GM19099 (cell line): Measurements from ENCODE around the gene CCDC137.

Experiments used
- POLR2A ChIP-seq: IDR thresholded peaks from 3 replicates; pipeline ENCODE4 v1.6.1; 2011; ENCODE audit warnings: low read depth; ENCODE audit not compliant: insufficient read length; ENCODE audit errors: extremely low read depth

Gene CCDC137

DNA sequence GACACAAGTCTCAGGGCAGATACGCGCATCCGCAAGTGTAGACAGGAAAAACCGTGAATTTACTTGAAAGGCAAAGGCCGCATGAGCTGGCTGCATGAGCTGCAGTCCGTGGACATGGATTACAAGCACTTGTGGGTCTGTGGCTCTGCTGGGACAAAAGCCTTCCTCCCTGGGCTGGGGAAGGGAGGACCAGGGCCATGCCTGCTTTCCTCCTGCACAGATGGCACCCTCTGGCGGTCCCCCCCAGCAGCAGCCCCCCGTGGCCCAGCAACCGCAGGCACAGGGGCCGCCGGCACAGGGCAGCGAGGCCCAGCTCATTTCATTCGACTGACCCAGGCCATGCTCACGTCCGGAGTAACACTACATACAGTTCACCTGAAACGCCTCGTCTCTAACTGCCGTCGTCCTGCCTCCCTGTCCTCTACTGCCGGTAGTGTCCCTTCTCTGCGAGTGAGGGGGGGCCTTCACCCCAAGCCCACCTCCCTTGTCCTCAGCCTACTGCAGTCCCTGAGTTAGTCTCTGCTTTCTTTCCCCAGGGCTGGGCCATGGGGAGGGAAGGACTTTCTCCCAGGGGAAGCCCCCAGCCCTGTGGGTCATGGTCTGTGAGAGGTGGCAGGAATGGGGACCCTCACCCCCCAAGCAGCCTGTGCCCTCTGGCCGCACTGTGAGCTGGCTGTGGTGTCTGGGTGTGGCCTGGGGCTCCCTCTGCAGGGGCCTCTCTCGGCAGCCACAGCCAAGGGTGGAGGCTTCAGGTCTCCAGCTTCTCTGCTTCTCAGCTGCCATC is 34.9 kb downstream of the CCDC137 start:
- no peak for TF ChIP-seq POLR2A

DNA sequence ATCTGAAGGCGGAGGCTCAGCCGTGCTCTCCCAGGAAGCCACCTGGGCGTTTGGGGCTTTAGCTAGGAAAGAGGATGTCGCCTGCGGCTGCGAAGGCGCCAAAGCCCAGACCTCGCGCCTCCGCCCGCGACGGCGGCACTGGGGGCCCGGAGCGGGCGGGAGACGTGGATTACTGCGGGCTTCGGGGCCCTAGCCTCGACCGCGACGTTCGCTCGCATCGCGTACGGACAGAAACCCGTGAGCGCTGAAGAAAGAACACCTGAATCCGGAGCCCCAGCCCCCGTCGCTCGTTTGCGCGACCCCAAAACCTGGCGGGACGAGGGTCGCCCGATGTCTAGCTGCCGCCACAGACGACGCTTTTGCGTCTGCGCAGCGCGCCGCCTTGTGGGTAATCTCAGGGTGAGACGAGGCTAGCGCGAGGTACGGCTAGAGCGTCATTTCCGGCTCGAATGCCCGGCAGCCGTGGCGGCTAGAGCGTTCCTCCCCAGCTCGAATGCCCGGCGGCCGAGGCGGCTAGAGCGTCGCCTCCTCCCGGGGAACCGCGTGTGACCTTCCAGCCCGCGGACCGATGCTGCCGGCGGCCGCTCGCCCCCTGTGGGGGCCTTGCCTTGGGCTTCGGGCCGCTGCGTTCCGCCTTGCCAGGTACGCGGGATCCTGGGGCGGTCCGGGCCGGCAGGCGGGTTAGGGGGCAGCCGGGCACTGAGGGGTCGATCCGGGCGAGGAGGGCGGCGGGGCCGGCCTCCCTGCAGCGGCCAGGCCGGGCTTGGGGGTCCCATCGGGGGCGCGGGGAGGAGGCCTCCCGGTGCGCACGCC is 36.6 kb downstream of the CCDC137 start, which contains the start of gene MRPL12:
TSS of gene MRPL12 (plus strand) at position 434 of the 813 bp plus-strand sequence. CDS start at position 569, 135 bp downstream.
- peak; percentile 98 for TF ChIP-seq POLR2A

DNA sequence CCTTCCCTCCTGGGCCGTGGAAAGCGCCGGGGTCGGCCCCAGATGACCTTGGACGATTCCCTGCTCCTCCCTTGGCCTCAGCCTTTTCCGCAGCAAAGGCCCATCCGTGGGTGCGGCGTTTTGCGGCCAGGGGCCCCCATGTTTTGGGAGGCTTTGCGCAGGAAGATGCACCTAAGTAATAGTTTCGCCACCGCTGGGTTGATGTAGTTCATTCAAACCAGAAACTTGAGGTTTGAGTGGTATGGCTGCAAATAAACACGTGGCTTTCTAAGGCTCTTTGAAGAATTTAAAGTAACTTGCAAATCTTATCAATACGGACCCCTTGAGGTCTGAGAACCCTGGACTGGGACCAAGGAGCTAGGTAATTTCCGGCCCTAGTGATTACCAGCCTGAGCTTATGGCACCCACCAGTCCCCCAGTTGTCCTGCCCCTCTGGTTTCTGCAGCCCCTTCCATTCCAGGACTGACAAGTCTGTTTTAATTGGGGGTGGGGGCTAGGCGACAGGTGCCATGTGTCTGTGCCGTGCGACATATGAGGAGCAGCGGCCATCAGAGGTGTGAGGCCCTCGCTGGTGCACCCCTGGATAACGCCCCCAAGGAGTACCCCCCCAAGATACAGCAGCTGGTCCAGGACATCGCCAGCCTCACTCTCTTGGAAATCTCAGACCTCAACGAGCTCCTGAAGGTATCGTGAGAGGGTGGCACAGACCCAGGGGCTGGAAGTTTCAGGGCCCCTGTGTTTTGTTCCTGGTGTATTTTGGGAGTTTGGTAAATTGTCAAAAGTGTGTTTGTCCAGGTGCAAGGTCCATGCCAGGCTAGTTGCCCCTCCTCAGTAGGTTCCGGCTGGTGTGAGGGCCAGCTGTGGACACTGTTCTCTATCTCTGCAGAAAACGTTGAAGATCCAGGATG is 37.5 kb downstream of the CCDC137 start:
- no peak for TF ChIP-seq POLR2A

DNA sequence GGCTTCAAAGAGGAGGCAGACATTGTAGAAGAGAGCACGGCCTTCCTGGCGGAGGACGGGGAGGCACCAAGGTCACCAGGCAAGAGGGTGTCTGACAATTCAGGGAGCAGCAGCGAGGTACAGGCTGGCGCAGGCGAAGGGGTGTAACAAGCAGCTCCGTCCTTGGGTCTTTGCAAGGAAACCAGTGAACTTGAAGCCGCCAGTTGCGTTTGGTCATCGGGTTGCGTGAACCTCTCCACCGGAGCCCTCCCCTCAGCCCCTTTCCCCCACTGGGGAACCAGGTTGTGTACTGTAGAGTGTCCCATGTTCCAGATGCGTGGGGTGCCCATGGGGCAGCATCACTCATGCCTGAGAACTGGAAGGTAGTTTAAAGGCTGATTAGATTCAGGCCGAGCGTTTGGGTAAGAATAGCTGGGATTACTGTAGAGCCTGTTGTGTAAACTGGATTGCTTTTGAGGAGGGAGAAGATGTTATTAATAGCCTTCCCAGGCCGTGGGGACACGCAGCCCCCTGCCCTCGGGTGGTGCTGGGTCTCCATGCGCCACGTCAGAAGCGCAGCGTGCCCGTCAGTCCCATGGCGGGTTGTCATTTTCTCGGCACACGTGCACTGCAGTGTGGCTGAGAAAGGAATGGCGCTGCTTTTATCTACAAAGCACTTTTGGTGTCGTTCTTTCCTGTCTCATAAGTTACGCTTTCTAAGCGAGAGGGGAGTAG is 39.1 kb downstream of the CCDC137 start:
- TF ChIP-seq POLR2A = no peak

DNA sequence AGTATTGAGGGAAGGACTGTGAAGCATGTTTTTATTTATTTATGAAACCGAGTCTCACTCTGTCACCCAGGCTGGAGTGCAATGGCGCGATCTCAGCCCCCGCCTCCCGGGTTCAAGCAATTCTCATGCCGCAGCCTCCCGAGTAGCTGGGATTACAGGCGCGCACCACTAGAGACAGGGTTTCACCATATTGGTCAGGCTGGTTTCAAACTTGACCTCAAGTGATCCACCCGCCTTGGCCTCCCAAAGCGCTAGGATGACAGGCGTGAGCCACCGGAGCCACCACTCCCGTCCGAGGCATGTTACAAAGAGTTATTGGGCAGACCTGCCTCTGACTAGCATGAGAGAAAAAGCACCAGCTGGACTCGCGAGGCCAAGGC is 39.7 kb downstream of the CCDC137 start:
- TF ChIP-seq POLR2A = no peak

DNA sequence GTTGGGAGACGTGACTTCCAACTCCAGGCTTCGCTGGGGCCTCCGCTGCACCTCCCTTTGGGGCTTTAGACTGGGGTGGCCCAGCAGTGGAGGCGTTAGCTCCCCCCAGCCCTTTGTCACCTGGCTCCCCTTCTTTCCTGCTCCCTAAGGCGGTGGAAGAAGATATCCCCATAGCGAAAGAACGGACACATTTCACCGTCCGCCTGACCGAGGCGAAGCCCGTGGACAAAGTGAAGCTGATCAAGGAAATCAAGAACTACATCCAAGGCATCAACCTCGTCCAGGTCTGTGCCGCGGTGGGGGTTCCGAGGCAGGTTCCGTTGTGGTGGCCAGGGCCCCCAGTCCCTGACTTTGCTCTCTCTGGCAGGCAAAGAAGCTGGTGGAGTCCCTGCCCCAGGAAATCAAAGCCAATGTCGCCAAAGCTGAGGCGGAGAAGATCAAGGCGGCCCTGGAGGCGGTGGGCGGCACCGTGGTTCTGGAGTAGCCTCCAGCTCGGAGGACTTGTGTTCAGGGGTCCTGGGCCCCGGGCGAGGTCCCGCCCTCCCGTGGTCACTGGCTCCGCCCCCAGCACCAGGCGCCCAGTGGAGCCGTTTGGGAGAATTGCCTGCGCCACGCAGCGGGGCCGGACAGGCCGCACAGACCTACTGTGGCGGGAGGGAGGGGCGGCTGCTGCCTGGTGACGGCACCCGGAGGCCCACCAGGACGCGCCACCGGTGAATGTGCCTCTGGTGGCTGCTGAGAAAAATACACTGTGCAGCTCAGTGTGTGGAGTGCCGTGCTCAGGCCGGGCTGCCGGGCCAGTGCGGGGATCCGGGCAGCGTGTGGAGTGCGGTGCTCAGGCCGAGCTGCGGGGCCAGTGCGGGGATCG is 40.5 kb downstream of the CCDC137 start:
- no peak for TF ChIP-seq POLR2A

DNA sequence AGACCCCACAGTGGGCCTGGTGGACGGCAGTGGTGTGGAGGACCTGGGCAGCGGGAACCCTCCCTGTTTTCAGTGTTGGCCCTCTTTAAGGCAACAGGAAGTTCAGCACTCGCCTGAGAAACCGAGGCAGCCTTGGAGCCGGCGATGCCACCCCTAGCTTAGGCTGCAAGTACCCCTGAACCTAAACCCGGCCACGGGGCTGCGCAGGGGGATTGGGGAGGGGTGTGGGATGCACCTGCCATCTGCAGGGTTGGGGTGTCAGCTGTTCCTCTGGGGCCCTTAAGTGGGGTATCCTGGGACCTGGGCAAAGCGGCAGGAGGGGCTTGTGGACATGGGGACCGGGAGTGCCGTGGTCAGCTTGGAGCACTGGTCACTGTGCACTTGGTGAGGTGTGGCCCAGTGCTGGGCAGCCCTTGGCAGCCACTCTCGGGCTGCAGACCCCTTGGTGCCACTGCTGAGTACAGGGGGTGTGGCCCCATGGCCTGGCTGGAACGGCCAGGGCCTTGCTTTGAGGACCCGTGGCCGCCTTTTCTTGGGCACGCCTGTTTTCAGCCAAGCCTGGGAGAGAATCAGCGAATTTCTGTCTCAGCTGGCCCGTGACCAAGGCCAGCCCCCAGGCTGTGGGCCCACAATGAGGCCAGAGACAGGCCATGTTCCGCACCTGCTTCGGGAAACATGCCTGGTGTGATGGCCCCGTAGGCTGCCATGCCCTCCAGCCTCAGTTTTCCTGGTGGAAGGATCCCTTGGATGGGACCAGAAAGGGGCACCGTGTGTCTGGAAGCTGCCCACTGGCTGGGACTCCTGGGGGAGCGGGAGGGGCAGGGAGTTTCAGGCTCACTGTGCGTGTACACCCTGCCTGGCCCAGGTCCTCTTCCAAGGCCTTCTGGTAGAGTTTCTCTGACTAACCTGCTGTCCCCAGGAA is 41.4 kb downstream of the CCDC137 start:
- no peak for TF ChIP-seq POLR2A

DNA sequence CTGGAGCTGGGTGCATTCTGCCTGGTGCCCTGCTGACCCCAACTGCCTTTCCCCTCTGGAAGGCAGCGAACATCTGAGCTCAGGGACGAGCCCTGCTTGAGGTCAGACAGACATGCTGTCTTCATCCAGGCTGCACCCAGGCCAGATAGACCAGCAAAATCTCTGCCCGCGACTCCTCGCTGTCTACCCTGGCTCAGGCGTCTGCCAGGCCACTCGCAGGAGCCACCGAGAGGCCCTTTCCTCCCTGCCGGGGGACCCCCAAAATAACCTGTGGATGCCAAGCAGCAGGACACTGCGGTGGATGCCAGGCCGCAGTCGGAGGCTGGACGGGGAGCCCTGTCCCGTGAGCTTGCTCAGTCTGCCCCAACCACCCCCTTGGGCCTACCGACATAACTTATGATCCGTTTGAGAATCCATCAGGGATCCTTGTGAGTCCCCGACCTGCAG is 42.2 kb downstream of the CCDC137 start:
- no peak for TF ChIP-seq POLR2A

DNA sequence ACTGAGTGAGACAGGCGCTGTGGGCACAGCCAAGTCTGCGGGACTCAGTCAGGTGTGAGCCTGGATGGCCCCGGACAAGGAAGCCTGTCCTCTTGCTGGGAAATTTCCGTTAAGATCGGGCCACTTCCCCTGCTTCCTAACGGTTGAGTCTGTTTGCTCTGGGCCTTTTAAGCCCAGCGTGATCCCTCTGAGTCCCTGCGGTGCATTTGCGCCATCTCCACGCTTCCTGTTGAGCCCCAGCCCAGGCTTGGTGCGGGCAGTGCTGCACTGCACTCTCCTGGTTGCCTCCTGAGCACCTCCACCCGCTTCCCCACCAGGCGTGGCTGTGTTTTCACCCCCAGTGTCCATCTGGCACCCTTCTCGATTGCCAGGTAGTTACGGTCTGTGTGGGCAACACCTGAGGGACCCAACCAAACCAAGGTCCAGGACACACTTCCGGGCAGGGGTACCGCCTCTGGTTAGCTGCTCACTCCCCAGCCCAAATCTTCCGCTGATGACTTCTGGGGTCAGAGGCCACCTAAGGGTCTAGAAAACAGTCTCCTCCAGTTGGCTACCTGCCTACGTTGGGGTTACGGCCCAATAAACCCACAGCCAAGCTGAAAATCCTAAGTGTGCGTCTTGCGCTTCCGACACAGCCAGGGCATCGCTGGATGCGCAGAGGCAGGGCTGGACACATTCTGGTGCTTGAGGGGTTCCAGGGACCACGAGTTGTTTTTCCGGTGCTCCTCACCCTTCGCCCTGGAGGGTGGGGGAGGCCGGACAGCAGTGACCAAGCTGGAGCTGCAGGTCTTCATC is 44.2 kb downstream of the CCDC137 start:
- TF ChIP-seq POLR2A = peak; percentile 10

DNA sequence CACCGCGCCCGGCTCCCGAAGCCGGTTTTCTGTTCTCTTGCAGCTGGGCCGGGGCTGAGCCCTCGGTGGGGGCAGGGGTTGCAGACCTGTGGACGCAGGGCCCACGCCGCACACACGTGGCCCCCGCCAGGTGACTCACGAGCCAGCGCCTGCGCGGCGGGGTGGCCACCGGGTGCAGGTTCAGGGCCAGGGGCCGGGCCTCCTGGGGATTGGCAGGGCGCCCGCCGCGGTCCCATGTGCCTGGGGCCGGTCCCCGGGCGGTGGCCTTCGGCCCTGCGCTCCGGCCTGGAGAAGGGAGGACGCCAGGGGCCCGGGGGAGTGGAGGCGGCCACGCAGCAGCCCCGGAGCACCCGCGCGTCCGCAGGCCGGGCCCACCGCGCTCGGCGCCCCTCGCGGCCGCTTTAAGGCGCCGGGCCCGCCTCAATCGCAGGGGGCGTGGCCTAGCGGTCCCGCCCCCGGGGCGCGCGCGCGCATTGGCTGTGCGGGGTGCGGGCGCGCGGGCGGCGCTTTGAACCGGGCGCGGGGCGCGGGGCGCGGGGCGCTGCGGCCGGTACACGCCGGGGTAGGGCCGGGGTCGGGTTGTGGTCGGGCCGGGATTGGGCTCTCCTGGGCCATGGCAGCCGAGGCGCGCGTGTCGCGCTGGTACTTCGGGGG is 45.4 kb downstream of the CCDC137 start, which contains the start of gene SLC25A10:
TSS of gene SLC25A10 (plus strand) at position 471 of the 654 bp plus-strand sequence. CDS start at position 614, 143 bp downstream.
- peak; percentile 48 for TF ChIP-seq POLR2A

DNA sequence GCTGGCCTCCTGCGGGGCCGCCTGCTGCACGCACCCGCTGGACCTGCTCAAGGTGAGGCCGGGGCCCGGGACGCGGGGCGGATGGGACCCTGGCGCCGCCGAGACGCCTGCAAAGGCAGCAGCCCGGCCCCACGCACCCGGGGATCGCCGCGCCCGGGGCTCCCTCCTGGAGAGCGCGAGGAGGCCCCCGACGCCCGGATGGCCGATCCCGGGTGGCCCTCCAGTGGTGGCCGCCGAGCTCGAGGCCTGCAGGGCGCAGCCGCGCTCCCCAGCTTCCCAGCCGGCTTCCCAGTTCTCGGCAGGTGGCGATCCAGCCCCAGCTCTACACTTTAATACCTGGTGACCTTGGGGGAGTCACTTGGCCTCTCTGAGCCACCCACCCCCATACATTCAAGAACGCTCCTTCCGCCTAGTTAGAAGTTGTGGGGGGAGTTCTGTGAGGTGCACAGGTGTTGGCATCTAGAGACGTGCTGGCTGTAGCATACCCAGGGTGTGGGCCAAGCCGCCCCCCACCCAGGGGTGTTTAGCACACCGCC is 46.0 kb downstream of the CCDC137 start:
- TF ChIP-seq POLR2A = no peak
